Mammary epithelial cell (primary cell): ENCODE results near the gene ROBO1.

Source experiments
- CTCF ChIP-seq, 2 donors: IDR thresholded peaks in 1 of 2; conservative IDR thresholded peaks in 1 of 2; 2 replicates each; pipeline ENCODE4 v1.5.1; 2011 to 2012; ENCODE audit warnings: inconsistent platforms in 2 of 2, low read length in 2 of 2, mild to moderate bottlenecking in 2 of 2, control low read depth in 1 of 2, low read depth in 1 of 2; ENCODE audit not compliant: insufficient read depth in 1 of 2; ENCODE audit errors: extremely low read depth in 1 of 2
- EZH2 ChIP-seq: IDR thresholded peaks from 2 replicates; pipeline ENCODE4 v1.6.1; 2012; ENCODE audit warnings: low read length, inconsistent platforms, borderline replicate concordance

GRCh38 chr3:79199966-79200365 is 567.8 kb downstream of the ROBO1 start:
- TF ChIP-seq CTCF (conservative IDR thresholded peaks at IDR 0.05 in 1 of 2, IDR thresholded peaks at IDR 0.05 in 1 of 2; ENCODE audit: extremely low read depth in 1 of 2, insufficient read depth in 1 of 2, low read depth in 1 of 2, low read length in 2 of 2) (no peak), EZH2 (no peak)
